ENCODE data around the gene CELSR1. TPM values are rescaled to one million over a fixed set of nuclear protein-coding genes. Genes with fewer than 3 reads are reported as not detected.

CELSR1 gene
- total RNA-seq, 3 donors from 2014 or later, result 1.9 to 4.2 (median 2.5) TPM

DNA sequence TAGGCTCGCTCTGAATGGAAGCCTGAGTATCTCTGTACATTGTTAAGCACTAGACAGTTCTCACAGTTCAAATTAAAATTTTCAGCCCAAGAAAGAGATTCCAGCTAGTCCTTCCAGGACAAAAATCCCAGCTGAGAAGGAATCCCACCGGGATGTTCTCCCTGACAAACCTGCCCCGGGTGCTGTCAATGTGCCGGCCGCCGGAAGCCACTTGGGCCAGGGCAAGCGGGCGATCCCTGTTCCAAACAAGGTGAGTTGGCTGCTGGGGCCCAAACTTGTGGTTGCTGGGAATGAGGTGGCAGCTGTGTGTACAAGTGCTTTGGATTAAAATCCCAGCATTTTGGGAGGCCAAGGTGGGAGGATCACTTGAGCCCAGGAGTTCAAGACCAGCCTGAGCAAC, 225.4 kb downstream of the CELSR1 start:
- ATAC-seq, result no peak
- intact Hi-C loops (cut with DNase I, micrococcal nuclease), result loop anchor here (5.0 to 10.0 kb wide), 2 partner anchors 190 to 317 kb away; no protein-coding TSS in a partner anchor

More for the DNA sequence above, 225.4 kb downstream of the CELSR1 start:
- DNase-seq, result no peak
- Histone ChIP-seq H3K36me3 (ENCODE audit: low read depth) (no peaks in the 10 kb centered on the region), H3K4me3 (no peak overlapping the region), H3K9me3 (no peaks in the 10 kb centered on the region), H3K4me1 (ENCODE audit: low read depth) (no peaks in the 10 kb centered on the region)
- TF ChIP-seq, protein P1, sequence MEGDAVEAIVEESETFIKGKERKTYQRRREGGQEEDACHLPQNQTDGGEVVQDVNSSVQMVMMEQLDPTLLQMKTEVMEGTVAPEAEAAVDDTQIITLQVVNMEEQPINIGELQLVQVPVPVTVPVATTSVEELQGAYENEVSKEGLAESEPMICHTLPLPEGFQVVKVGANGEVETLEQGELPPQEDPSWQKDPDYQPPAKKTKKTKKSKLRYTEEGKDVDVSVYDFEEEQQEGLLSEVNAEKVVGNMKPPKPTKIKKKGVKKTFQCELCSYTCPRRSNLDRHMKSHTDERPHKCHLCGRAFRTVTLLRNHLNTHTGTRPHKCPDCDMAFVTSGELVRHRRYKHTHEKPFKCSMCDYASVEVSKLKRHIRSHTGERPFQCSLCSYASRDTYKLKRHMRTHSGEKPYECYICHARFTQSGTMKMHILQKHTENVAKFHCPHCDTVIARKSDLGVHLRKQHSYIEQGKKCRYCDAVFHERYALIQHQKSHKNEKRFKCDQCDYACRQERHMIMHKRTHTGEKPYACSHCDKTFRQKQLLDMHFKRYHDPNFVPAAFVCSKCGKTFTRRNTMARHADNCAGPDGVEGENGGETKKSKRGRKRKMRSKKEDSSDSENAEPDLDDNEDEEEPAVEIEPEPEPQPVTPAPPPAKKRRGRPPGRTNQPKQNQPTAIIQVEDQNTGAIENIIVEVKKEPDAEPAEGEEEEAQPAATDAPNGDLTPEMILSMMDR (IDR thresholded peaks at IDR 0.05), result no peak

Other genes starting within 250 kb of the CELSR1 start
- 10 to 100 TPM in 1 of 3 donors, 1 to 10 TPM in 2; 1.6 to 10.9 (median 3.6) TPM for gene GTSE1, start 240.8 kb downstream of the CELSR1 start, total RNA-seq
- 10 to 100 TPM; 40.5 to 41.5 (median 41.2) TPM for gene TRMU, start 201.9 kb downstream of the CELSR1 start, total RNA-seq
- 100 to 1,000 TPM; 114 to 203 (median 197) TPM for gene GRAMD4, start 82.8 kb upstream of the CELSR1 start, total RNA-seq
- 10 to 100 TPM; 40.3 to 51.7 (median 50.0) TPM for gene CERK, start 200.6 kb upstream of the CELSR1 start, total RNA-seq
- 10 to 100 TPM; 35.6 to 51.9 (median 41.8) TPM for gene TBC1D22A, start 225.0 kb upstream of the CELSR1 start, total RNA-seq